Hepatocyte (in vitro differentiated cells): ENCODE data around the gene DDX1. TPM values are rescaled to one million over a fixed set of nuclear protein-coding genes. Genes with fewer than 3 reads are reported as not detected.
A peak's percentile ranks its signal among the peaks of the same experiment; 100 is the strongest.

ENCODE experiments used
- DNase-seq: peaks from one replicate; pipeline ENCODE4 v3.0.0-alpha.2; 2016; ENCODE audit warnings: low spot score
- H2AFZ ChIP-seq: fragments of 200-600 bp; sonication (generic); 2 replicates; pipeline ENCODE4 v1.6.0; 2016; ENCODE audit warnings: antibody characterized with exemption, mild to moderate bottlenecking
- H3K27ac ChIP-seq: fragments of 200-600 bp; sonication (generic); 2 replicates; pipeline ENCODE4 v1.5.1; 2016; ENCODE audit warnings: mild to moderate bottlenecking
- H3K27me3 ChIP-seq: fragments of 200-600 bp; sonication (generic); 2 replicates; pipeline ENCODE4 v1.6.1; 2016
- H3K36me3 ChIP-seq: fragments of 200-600 bp; sonication (generic); replicated peaks from 2 replicates; pipeline ENCODE4 v1.5.1; 2016; ENCODE audit warnings: low read depth; ENCODE audit not compliant: insufficient read depth
- H3K4me1 ChIP-seq: fragments of 200-600 bp; sonication (generic); 2 replicates; pipeline ENCODE4 v1.5.1; 2016; ENCODE audit warnings: mild to moderate bottlenecking, moderate library complexity; ENCODE audit not compliant: insufficient read depth
- H3K4me2 ChIP-seq: fragments of 200-600 bp; sonication (generic); 2 replicates; pipeline ENCODE4 v1.6.0; 2016
- H3K4me3 ChIP-seq: fragments of 200-600 bp; sonication (generic); 2 replicates; pipeline ENCODE4 v1.5.1; 2016; ENCODE audit warnings: mild to moderate bottlenecking
- H3K79me2 ChIP-seq: fragments of 200-600 bp; sonication (generic); 2 replicates; pipeline ENCODE4 v1.6.0; 2017; ENCODE audit warnings: mild to moderate bottlenecking
- H3K9me2 ChIP-seq: fragments of 200-600 bp; sonication (generic); replicated peaks from 2 replicates; pipeline ENCODE4 v1.6.0; 2017; ENCODE audit warnings: mild to moderate bottlenecking; ENCODE audit not compliant: insufficient read depth
- H3K9me3 ChIP-seq: fragments of 200-600 bp; sonication (generic); 2 replicates; pipeline ENCODE4 v1.5.1; 2016; ENCODE audit warnings: low read depth, mild to moderate bottlenecking
- H4K20me1 ChIP-seq: fragments of 200-600 bp; sonication (generic); 2 replicates; pipeline ENCODE4 v1.6.0; 2016; ENCODE audit warnings: mild to moderate bottlenecking; ENCODE audit not compliant: insufficient read depth, poor library complexity, severe bottlenecking
- EZH2 ChIP-seq: fragments of 200-600 bp; sonication (generic); IDR thresholded peaks from 2 replicates; pipeline ENCODE4 v1.6.1; 2016; ENCODE audit warnings: antibody characterized with exemption, mild to moderate bottlenecking, borderline replicate concordance
- EZH2phosphoT487 ChIP-seq: fragments of 200-600 bp; sonication (generic); IDR thresholded peaks from one replicate; pipeline ENCODE4 v1.6.1; 2018; ENCODE audit warnings: antibody characterized with exemption, mild to moderate bottlenecking, low read depth, moderate library complexity; ENCODE audit not compliant: unreplicated experiment, severe bottlenecking
- WGBS: methylation state at CpG from one replicate; pipeline ENCODE4 v1.1.6; 2016; ENCODE audit warnings: low lambda C conversion rate; ENCODE audit errors: missing lambda C conversion rate; 5-methylcytosine and 5-hydroxymethylcytosine counted together
- polyA plus RNA-seq: library from polyadenylated mRNA; unstranded; fragments of >200 nt; fragmentation: Nextera tagmentation; extraction: Ambion mirVana; gene quantifications from 2 replicates; pipeline ENCODE4 v1.2.1, GENCODE V29; 2016
- total RNA-seq: library from RNA; depleted of rRNA; stranded (reverse); fragments of >200 nt; gene quantifications from 2 replicates; pipeline ENCODE4 v1.2.3, GENCODE V29; 2014
- TF ChIP-seq, protein P1 (sequence below): fragments of 200-600 bp; sonication (generic); IDR thresholded peaks from 2 replicates; pipeline ENCODE4 v1.5.1; 2016; ENCODE audit warnings: antibody characterized with exemption, mild to moderate bottlenecking; ENCODE audit not compliant: poor library complexity

The DDX1 gene
- total and polyA plus RNA-seq, 2 experiments from 2014 or later: 70.2 to 76.2 TPM

DNA sequence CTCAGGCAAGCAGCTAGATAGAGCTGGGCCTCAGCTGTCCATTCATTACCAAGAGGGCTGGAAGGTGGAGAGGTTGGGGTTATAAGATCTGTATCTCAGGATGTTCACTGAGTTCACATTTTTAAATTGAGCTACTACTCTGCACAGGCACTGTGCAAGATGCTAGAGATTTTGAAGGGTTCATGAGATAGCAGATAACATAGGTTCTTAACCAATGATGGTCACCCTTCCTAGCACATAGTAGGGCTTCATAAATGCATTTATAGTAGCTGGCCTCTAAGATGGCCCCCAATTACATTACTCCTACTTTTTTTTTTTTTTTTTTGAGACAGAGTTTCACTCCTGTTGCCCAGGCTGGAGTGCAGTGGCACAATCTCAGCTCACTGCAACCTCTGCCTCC, 79.7 kb downstream of the DDX1 start:
- no peaks in the 10 kb centered on the region for H3K9me2 ChIP-seq
- H3K27ac ChIP-seq: no peak overlapping the region
- H3K9me3 ChIP-seq: no peaks in the 10 kb centered on the region
- H3K4me2 ChIP-seq: no peak overlapping the region
- no peaks in the 10 kb centered on the region for H4K20me1 ChIP-seq
- H3K4me1 ChIP-seq: peaks cover 19% of the 10 kb centered on the region
- no peaks in the 10 kb centered on the region for H3K79me2 ChIP-seq
- no peaks in the 10 kb centered on the region for H3K27me3 ChIP-seq
- no peaks in the 10 kb centered on the region for H3K36me3 ChIP-seq
- no peak overlapping the region for H2AFZ ChIP-seq
- no peak for DNase-seq
- TF ChIP-seq EZH2phosphoT487 (no peak), EZH2 (no peak)
- TF ChIP-seq, protein P1, sequence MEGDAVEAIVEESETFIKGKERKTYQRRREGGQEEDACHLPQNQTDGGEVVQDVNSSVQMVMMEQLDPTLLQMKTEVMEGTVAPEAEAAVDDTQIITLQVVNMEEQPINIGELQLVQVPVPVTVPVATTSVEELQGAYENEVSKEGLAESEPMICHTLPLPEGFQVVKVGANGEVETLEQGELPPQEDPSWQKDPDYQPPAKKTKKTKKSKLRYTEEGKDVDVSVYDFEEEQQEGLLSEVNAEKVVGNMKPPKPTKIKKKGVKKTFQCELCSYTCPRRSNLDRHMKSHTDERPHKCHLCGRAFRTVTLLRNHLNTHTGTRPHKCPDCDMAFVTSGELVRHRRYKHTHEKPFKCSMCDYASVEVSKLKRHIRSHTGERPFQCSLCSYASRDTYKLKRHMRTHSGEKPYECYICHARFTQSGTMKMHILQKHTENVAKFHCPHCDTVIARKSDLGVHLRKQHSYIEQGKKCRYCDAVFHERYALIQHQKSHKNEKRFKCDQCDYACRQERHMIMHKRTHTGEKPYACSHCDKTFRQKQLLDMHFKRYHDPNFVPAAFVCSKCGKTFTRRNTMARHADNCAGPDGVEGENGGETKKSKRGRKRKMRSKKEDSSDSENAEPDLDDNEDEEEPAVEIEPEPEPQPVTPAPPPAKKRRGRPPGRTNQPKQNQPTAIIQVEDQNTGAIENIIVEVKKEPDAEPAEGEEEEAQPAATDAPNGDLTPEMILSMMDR: no peak
- no peak overlapping the region for H3K4me3 ChIP-seq

GRCh38 chr2:15671842-15672815, 80.5 kb downstream of the DDX1 start:
- no peaks in the 10 kb centered on the region for H3K9me2 ChIP-seq
- no peaks in the 10 kb centered on the region for H4K20me1 ChIP-seq
- H3K4me3 ChIP-seq: no peak overlapping the region
- no peaks in the 10 kb centered on the region for H3K79me2 ChIP-seq
- H3K4me2 ChIP-seq: no peak overlapping the region
- 96% methylated on average over 9 of the region's 9 CpGs for WGBS
- TF ChIP-seq EZH2: no peak
- TF ChIP-seq EZH2phosphoT487: no peak
- TF ChIP-seq, protein P1: no peak
- no peak for DNase-seq
- no peaks in the 10 kb centered on the region for H3K27me3 ChIP-seq
- H3K27ac ChIP-seq: no peak overlapping the region
- H2AFZ ChIP-seq: no peak overlapping the region
- H3K9me3 ChIP-seq: no peaks in the 10 kb centered on the region
- peaks cover 21% of the 10 kb centered on the region for H3K4me1 ChIP-seq
- no peaks in the 10 kb centered on the region for H3K36me3 ChIP-seq

DNA sequence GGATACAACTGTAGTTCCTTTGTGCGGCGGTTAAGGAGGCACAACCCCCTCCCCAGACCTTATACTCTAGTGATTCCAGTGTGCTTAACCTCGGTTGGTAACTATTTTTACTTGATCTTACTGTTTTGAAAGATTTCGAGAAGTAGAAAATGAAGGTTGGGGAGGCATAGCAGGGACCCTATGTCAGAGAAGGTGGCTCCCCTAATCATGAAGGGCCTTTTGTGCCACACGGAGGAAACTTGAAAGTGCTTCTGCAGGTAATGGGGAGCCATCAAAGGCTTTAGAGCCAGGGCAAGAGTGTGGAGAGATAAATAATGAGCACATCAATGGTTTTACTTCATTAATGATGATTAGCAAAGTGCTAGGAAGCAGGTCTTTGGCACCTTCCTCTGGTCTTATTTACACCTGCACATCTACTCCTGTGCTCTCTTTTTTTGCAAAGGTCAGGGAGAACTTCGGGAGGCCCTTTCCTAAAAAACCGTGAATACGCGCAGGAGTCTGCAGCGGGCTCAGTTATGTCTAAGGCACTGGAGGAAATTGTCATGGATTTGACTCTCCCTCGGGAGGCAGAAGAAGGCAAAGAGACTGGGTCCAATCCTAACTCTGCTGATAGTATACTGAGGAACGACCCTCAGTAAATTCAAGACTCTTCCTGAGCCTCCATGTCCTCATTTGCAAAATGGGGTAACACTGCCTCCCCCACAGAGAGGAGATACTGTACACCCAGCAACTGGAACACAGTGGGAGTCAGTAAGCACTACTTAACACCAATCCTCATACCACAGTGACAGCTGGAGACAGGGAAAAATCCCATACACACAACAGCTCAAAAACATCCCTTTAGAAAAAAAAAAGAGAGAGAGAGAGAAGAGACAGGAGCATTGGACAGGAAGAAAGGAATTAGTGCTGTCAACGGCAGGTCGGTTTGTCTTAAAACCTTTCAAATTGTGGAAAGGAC, 81.6 kb downstream of the DDX1 start:
- Histone ChIP-seq H3K36me3 (no peaks in the 10 kb centered on the region), H3K27ac (peak overlapping the region; percentile 50), H4K20me1 (no peaks in the 10 kb centered on the region), H3K27me3 (no peaks in the 10 kb centered on the region), H3K9me2 (no peaks in the 10 kb centered on the region), H3K79me2 (no peaks in the 10 kb centered on the region), H3K9me3 (no peaks in the 10 kb centered on the region), H3K4me2 (peak overlapping the region; percentile 43), H3K4me1 (peaks cover 21% of the 10 kb centered on the region), H2AFZ (peak overlapping the region; percentile 1), H3K4me3 (no peak overlapping the region)
- 68% methylated on average over 14 of the region's 14 CpGs for WGBS
- DNase-seq: no peak
- TF ChIP-seq EZH2 (no peak), EZH2phosphoT487 (no peak)
- TF ChIP-seq, protein P1: no peak
